ENCODE measurements around the gene PAXX.

DNA sequence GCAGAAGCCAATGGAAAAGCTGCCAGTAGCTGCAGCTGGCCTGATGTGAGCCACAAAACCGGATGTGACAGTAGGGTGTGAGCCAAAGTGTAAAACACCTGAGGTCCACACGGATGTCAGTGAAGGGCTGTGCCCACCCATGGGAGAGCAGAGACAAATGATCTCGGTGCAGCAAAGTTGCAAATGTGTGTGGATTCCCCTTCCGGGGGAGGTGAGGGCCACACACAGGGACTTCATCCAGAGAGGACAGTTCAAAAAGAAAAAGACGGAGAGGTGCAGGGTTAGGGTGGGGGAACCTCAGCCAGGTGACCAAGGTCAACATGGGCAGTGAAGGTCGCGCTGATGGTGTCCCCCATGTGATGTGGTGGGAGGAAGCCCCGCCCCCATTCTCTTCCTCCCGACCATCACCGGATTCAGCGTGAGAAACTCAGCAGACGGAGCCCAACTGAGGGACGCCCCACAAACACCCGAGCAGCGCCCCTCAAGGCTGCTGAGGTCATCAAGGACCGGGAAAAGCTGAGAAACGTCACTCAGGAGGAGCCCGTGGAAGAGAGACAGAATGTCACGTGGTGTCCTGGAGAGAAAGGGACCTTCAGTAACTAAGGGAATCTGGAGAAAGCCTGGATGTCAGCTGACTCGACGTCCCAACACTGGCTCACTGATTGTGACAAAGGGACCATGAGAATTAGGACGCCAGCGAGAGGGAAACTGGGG is 26.3 kb upstream of the PAXX start:
- TF ChIP-seq, protein P1, sequence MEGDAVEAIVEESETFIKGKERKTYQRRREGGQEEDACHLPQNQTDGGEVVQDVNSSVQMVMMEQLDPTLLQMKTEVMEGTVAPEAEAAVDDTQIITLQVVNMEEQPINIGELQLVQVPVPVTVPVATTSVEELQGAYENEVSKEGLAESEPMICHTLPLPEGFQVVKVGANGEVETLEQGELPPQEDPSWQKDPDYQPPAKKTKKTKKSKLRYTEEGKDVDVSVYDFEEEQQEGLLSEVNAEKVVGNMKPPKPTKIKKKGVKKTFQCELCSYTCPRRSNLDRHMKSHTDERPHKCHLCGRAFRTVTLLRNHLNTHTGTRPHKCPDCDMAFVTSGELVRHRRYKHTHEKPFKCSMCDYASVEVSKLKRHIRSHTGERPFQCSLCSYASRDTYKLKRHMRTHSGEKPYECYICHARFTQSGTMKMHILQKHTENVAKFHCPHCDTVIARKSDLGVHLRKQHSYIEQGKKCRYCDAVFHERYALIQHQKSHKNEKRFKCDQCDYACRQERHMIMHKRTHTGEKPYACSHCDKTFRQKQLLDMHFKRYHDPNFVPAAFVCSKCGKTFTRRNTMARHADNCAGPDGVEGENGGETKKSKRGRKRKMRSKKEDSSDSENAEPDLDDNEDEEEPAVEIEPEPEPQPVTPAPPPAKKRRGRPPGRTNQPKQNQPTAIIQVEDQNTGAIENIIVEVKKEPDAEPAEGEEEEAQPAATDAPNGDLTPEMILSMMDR (IDR thresholded peaks at IDR 0.05): no peak
- no peak for TF ChIP-seq POLR2A (IDR thresholded peaks at IDR 0.05)

Data from body of pancreas (tissue), 4 donors.